ENCODE measurements around the gene APLP2.

Gene APLP2

DNA sequence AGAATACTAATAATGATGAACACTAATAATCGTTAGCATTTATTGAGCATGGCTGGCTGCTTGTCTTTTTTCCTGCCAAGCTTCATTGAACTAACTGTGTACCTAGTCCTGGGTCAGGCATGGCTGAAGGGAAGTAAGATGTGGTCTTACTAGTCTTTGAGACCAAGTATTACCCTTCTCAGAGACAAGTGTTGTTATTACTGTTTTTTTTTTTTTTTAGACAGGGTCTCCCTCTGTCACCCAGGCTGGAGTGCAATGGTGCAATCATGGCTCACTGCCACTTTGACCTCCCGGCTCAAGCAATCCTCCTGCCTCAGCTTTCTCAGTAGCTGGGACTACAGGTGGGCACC, 94.5 kb downstream of the APLP2 start:
- TF ChIP-seq ZFX (IDR thresholded peaks at IDR 0.05), result no peak
- TF ChIP-seq, protein P1, sequence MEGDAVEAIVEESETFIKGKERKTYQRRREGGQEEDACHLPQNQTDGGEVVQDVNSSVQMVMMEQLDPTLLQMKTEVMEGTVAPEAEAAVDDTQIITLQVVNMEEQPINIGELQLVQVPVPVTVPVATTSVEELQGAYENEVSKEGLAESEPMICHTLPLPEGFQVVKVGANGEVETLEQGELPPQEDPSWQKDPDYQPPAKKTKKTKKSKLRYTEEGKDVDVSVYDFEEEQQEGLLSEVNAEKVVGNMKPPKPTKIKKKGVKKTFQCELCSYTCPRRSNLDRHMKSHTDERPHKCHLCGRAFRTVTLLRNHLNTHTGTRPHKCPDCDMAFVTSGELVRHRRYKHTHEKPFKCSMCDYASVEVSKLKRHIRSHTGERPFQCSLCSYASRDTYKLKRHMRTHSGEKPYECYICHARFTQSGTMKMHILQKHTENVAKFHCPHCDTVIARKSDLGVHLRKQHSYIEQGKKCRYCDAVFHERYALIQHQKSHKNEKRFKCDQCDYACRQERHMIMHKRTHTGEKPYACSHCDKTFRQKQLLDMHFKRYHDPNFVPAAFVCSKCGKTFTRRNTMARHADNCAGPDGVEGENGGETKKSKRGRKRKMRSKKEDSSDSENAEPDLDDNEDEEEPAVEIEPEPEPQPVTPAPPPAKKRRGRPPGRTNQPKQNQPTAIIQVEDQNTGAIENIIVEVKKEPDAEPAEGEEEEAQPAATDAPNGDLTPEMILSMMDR (conservative IDR thresholded peaks at IDR 0.05), result no peak
- no peak overlapping the region for H3K27ac ChIP-seq

DNA sequence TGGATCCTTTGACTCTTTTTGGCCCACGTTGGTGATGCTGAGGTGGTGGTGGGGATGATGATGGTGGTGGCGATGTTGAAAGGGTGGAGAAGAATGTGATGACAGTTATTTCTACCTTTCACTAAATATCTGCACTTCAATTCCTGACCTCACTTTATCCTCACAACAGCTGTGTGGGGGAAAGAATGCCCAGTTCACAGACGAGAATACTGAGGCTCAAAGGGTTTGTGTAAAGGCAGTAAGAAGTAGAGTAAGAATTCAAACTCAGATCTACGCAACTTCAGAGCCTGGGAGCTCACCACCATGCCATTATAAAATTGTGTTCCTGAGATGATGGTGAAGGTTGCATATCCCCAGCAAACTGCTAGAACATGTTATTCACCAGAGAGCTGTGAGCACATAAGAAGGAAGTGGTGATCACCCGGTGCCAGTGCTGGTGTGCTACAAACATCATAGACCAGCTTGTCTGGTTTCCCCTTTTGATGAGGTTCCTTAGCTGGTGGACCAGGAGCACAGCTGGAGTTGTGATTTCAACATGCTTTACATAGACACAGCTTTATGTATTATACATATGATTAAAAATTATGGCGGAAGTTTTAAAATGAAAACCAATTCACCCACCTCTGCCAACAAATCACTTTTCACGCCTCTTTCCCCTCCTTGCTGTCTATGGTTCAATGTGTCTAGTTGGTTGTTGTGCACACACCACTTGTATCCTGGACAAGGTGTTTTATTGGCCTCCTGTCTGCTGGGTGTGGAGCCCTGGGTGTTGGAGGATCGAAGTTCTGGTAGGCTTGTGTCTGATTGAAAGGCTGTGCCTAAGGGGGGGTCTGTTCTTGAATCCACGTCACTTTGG, 96.1 kb downstream of the APLP2 start:
- H3K27ac ChIP-seq, result no peak overlapping the region
- TF ChIP-seq, protein P1 (conservative IDR thresholded peaks at IDR 0.05), result no peak
- TF ChIP-seq ZFX (IDR thresholded peaks at IDR 0.05), result no peak

DNA sequence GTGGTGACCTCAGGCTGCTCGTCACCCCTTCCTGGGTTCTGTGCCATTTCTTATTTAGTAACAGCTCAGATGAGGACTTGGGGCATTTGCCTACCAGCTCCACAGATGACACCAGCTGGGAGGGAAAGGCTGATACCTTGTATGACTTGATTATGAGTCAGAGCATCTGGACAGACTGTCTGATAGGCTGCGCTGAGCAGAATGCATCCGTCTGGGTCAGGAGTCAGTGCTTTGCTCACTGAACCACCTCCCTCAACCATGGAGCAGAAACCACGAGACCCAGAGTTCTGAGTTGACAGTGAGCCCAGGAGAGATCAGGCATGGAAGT, 96.7 kb downstream of the APLP2 start:
- TF ChIP-seq, protein P1 (conservative IDR thresholded peaks at IDR 0.05), result no peak
- TF ChIP-seq ZFX (IDR thresholded peaks at IDR 0.05), result no peak
- no peak overlapping the region for H3K27ac ChIP-seq

DNA sequence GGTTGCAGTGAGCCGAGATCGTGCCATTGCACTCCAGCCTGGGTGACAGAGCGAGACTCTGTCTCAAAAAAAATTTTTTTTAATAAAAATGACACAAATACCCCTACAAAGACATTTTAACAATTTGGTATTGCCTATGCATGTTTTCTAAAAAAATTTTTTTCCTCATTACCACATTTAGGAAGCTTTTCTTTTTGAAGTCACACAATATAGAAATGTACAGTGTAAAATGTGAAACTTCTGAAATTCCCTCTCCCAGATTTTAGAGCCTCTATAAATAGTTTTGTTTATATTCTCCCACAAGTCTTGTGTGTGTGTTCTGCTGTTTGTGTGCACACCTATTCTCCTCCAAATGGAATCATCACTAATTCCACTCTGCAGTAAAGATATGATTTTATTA, 97.5 kb downstream of the APLP2 start:
- no peak overlapping the region for H3K27ac ChIP-seq
- no peak for TF ChIP-seq ZFX (IDR thresholded peaks at IDR 0.05)
- TF ChIP-seq, protein P1 (conservative IDR thresholded peaks at IDR 0.05), result no peak

DNA sequence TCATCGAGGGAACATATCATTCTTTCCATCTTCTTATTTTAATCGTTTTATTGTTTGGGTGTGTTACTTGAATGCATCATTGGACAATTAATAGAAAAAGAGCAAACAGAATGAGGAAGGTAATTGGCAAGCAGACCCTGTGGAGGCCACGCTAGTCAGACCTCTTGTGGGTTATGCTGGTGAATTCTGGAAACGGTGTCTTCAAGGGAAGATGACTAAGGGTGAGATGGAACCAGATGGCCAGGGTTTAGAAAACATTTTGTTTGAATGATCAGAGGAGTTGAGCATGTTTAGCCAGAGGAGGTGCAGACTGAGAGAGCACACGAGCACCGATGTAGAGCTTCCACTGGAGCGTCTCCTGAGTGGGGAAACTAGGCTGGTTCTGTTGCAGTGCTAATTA, 98.4 kb downstream of the APLP2 start:
- no peak overlapping the region for H3K27ac ChIP-seq
- TF ChIP-seq ZFX (IDR thresholded peaks at IDR 0.05), result no peak
- TF ChIP-seq, protein P1 (conservative IDR thresholded peaks at IDR 0.05), result no peak

DNA sequence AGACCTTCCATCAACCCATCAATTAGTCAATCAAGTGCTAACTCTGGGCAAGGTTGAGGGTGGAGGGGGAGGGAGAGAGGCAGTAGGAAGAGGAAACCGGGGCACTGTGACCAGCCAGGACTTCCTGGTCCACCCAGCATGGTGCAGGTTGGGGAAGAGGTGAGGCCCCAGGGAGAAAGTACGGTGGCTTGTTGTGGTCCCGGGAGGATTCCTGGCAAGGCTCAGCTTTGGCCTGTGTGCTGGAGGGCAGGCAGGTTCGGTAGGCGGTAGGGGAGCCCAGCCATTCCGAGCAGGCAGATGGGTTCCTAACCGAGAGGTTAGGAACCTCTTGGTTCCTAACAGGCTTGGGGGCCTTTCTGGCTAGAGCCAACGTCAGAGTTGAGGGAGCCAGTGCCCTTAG, 100.7 kb downstream of the APLP2 start:
- H3K27ac ChIP-seq, result peak overlapping the region; percentile 7; the same call in 1 of the 2 replicates

DNA sequence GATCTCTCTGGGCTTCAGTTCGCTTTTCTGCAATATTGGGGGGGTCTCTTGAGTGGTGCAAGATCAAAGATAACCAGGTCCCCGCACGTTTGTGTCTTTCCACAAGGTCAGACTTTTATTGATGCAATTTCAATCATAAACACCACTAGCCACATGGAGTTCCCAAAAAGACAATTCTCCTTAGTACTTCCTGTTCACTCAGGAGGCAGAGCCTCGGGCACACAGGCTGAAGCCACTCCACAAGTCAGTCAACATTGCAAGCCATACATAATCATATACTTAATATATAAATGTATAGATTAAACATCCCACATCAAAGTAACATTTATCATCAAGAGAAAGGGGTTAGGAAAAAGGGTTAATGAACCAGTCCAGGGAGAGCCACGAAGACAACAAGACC, 101.8 kb downstream of the APLP2 start:
- TF ChIP-seq, protein P1 (conservative IDR thresholded peaks at IDR 0.05), result no peak
- TF ChIP-seq ZFX (IDR thresholded peaks at IDR 0.05), result no peak
- peak overlapping the region; percentile 1 for H3K27ac ChIP-seq

More for the DNA sequence above, 100.7 kb downstream of the APLP2 start:
- TF ChIP-seq ZFX (IDR thresholded peaks at IDR 0.05), result no peak
- TF ChIP-seq, protein P1 (conservative IDR thresholded peaks at IDR 0.05), result no peak

DNA sequence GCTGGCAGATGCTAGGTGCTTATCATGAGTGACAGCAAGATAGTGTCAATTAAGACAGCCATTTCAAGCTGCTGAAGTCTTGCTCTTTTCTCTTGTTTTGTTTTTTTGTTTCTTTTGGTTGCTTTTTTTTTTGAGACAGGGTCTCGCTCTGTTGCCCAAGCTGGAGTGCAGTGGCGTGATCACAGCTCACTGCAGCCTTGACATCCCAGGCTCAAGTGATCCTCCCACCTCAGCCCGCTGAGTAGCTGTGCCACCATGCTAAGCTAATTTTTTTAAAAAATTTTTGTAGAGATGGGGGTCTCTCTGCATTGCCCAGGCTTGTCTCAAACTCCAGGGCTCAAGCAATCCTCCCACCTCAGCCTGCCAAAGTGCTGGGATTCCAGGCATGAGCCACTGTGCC, 102.3 kb downstream of the APLP2 start:
- H3K27ac ChIP-seq, result peak overlapping the region; percentile 1

Measured in C4-2B (cell line).